IMR-90 (cell line): ENCODE data around the gene NPC1. TPM values are rescaled to one million over a fixed set of nuclear protein-coding genes. Genes with fewer than 3 reads are reported as not detected.

ENCODE experiments used
- ATAC-seq: fragments of 200-7000 bp; cut with Tn5 transposase; 2 replicates; pipeline ENCODE4 v1.9.1; 2020; ENCODE audit warnings: low read depth, mild to moderate bottlenecking, moderate library complexity
- BruUV-seq: library from RNA; stranded (reverse); fragments of 400-500 nt; replicated peaks from 2 replicates; lab custom pipeline; 2021; lab: Mats Ljungman, UMichigan
- CTCF ChIA-PET: fragments of 300-600 bp; formaldehyde crosslinking; extraction: SDS; loops from one replicate; lab custom pipeline; 2021; ENCODE audit warnings: antibody characterized with exemption; lab: Yijun Ruan, JAX
- POLR2A ChIA-PET: fragments of 300-600 bp; sonication (Branson Sonifier 250); formaldehyde crosslinking; loops from one replicate; lab custom pipeline; 2022; ENCODE audit warnings: antibody characterized with exemption; ENCODE audit not compliant: unreplicated experiment; lab: Charles Lee
- DNase-seq: peaks from one replicate; pipeline ENCODE4 v3.0.0; 2013
- H2AFZ ChIP-seq: replicated peaks from 2 replicates; pipeline ENCODE3; 2013; ENCODE audit warnings: low read length, mild to moderate bottlenecking; ENCODE audit not compliant: poor library complexity
- H2AK5ac ChIP-seq: 2 replicates; pipeline ENCODE4 v1.6.1; 2013; ENCODE audit warnings: low read depth, low read length, inconsistent platforms
- H2AK9ac ChIP-seq: replicated peaks from 2 replicates; pipeline ENCODE3; 2013; ENCODE audit warnings: mild to moderate bottlenecking, low read depth, low read length, moderate library complexity; ENCODE audit not compliant: poor library complexity
- H2BK120ac ChIP-seq: 2 replicates; pipeline ENCODE4 v1.6.1; 2013; ENCODE audit warnings: low read depth, low read length, inconsistent platforms
- H2BK15ac ChIP-seq: 3 replicates; pipeline ENCODE4 v1.6.1; 2013; ENCODE audit warnings: low read depth, low read length, inconsistent platforms
- H2BK20ac ChIP-seq: 2 replicates; pipeline ENCODE4 v1.6.1; 2013; ENCODE audit warnings: low read depth, mild to moderate bottlenecking, inconsistent platforms, low read length, moderate library complexity
- H2BK5ac ChIP-seq: 2 replicates; pipeline ENCODE4 v1.6.1; 2013; ENCODE audit warnings: mild to moderate bottlenecking, low read depth, low read length, inconsistent platforms; ENCODE audit not compliant: poor library complexity, severe bottlenecking
- H3K14ac ChIP-seq: replicated peaks from 2 replicates; pipeline ENCODE4 v1.6.1; 2013; ENCODE audit warnings: low read depth, low read length, inconsistent platforms
- H3K18ac ChIP-seq: 2 replicates; pipeline ENCODE4 v1.6.1; 2013; ENCODE audit warnings: low read depth, low read length, control low read depth
- H3K23ac ChIP-seq: 2 replicates; pipeline ENCODE4 v1.6.1; 2013; ENCODE audit warnings: low read depth, low read length, inconsistent platforms
- H3K27ac ChIP-seq: 2 replicates; pipeline ENCODE4 v1.5.1; 2013; ENCODE audit warnings: mild to moderate bottlenecking, control low read depth, low read length; ENCODE audit not compliant: insufficient read depth
- H3K27me3 ChIP-seq: 2 replicates; pipeline ENCODE4 v1.6.1; 2013; ENCODE audit warnings: low read length; ENCODE audit not compliant: control insufficient read depth, insufficient read depth
- H3K36me3 ChIP-seq: 2 replicates; pipeline ENCODE4 v1.6.1; 2013; ENCODE audit warnings: low read length, mixed read lengths; ENCODE audit not compliant: control insufficient read depth, insufficient read depth
- H3K4ac ChIP-seq: 2 replicates; pipeline ENCODE4 v1.6.1; 2013; ENCODE audit warnings: low read depth, low read length, inconsistent platforms
- H3K4me1 ChIP-seq: 2 replicates; pipeline ENCODE4 v1.6.1; 2013; ENCODE audit warnings: low read length, mixed read lengths; ENCODE audit not compliant: control insufficient read depth, insufficient read depth
- H3K4me2 ChIP-seq: 2 replicates; pipeline ENCODE4 v1.6.1; 2013; ENCODE audit warnings: low read depth, mild to moderate bottlenecking, control low read depth, low read length, moderate library complexity
- H3K4me3 ChIP-seq: 2 replicates; pipeline ENCODE4 v1.5.1; 2013; ENCODE audit warnings: low read depth, mild to moderate bottlenecking, control low read depth, low read length, moderate library complexity; ENCODE audit not compliant: insufficient read depth
- H3K56ac ChIP-seq: 2 replicates; pipeline ENCODE4 v1.6.1; 2013; ENCODE audit warnings: low read length, inconsistent platforms; ENCODE audit not compliant: insufficient read depth; ENCODE audit errors: extremely low read depth
- H3K79me1 ChIP-seq, 2 experiments: 2 replicates each; pipeline ENCODE4 v1.6.1; 2013; ENCODE audit warnings: low read length in 2 of 2, inconsistent platforms in 1 of 2, low read depth in 1 of 2
- H3K9ac ChIP-seq: 2 replicates; pipeline ENCODE4 v1.6.1; 2013; ENCODE audit warnings: low read depth, low read length, control low read depth
- H3K9me1 ChIP-seq: 2 replicates; pipeline ENCODE4 v1.6.1; 2013; ENCODE audit warnings: low read length, inconsistent platforms; ENCODE audit not compliant: insufficient read depth
- H3K9me3 ChIP-seq: 2 replicates; pipeline ENCODE4 v1.6.1; 2013; ENCODE audit warnings: low read length; ENCODE audit not compliant: control insufficient read depth, insufficient read depth
- H4K20me1 ChIP-seq: 2 replicates; pipeline ENCODE4 v1.6.1; 2013; ENCODE audit warnings: low read length, inconsistent platforms; ENCODE audit not compliant: insufficient read depth
- H4K5ac ChIP-seq: 2 replicates; pipeline ENCODE4 v1.6.1; 2013; ENCODE audit warnings: mild to moderate bottlenecking, low read depth, low read length, control low read depth
- H4K8ac ChIP-seq, 2 experiments: 2 replicates each; pipeline ENCODE4 v1.6.1; 2013; ENCODE audit warnings: low read depth in 2 of 2, low read length in 2 of 2, control low read depth in 1 of 2, inconsistent platforms in 1 of 2
- H4K91ac ChIP-seq: 2 replicates; pipeline ENCODE4 v1.6.1; 2013; ENCODE audit warnings: low read depth, low read length, inconsistent platforms; ENCODE audit not compliant: insufficient read depth
- CEBPB ChIP-seq: IDR thresholded peaks from 2 replicates; pipeline ENCODE4 v1.6.1; 2012; ENCODE audit warnings: low read depth, low read length, improper control_type of control experiment
- SMC3 ChIP-seq: fragments of 150-350 bp; IDR thresholded peaks from 2 replicates; pipeline ENCODE4 v1.6.1; 2016; ENCODE audit warnings: low read depth, mild to moderate bottlenecking, antibody characterized with exemption, low read length, moderate library complexity
- WGBS, 2 experiments: methylation state at CpG; one replicate each; pipeline versions ENCODE4 v1.1.5 to v1.1.7; 2013; ENCODE audit warnings: missing lambda C conversion rate in 2 of 2; ENCODE audit not compliant: insufficient read length in 1 of 2; ENCODE audit errors: extremely low coverage in 2 of 2; 5-methylcytosine and 5-hydroxymethylcytosine counted together
- dilution Hi-C: fragments of 300-500 bp; cut with HindIII; formaldehyde crosslinking; loops from one replicate; pipeline ENCODE4 v1.14.3; 2018; ENCODE audit warnings: low sequenced_read_pairs; ENCODE audit not compliant: unreplicated experiment
- in situ Hi-C: fragments of 300-500 bp; cut with MboI; formaldehyde crosslinking; loops from 3 replicates; pipeline ENCODE4 v1.14.3; 2019; ENCODE audit warnings: low sequenced_read_pairs, inconsistent platforms, mixed read lengths
- intact Hi-C: fragments of 100-400 bp; cut with micrococcal nuclease; formaldehyde crosslinking; loops from 2 replicates; pipeline ENCODE4 v1.10.0; 2022
- polyA plus RNA-seq, 3 experiments: library from polyadenylated mRNA; depleted of rRNA; stranded (reverse); fragments of >200 nt; gene quantifications; 2 replicates each; pipeline ENCODE4 v1.2.3, GENCODE V29; 2012; ENCODE audit warnings: low replicate concordance in 1 of 3
- total RNA-seq: library from RNA; depleted of rRNA; stranded (reverse); fragments of >200 nt; gene quantifications from 2 replicates; pipeline ENCODE4 v1.2.3, GENCODE V29; 2012

NPC1 gene
- total and polyA plus RNA-seq, 2 of the 4 experiments (the other 2 are of a cell fraction), result 7.5 to 7.9 TPM

GRCh38 chr18:23599809-23600208 is 13.5 kb upstream of the NPC1 start:
- Histone ChIP-seq H3K14ac (no peak overlapping the region), H2BK15ac (no peak overlapping the region), H3K4ac (no peak overlapping the region), H3K18ac (no peak overlapping the region), H2BK120ac (no peak overlapping the region), H3K56ac (no peak overlapping the region), H3K27ac (no peak overlapping the region; the same call in 1 of the 2 replicates), H3K9me1 (no peaks in the 10 kb centered on the region), H3K4me3 (no peak overlapping the region), H3K36me3 (no peaks in the 10 kb centered on the region), H2AFZ (no peak overlapping the region), H2BK5ac (no peak overlapping the region), H3K9ac (no peak overlapping the region), H2BK20ac (no peak overlapping the region), H3K23ac (no peak overlapping the region), H3K79me1 (no peaks in the 10 kb centered on the region), H3K9me3 (no peaks in the 10 kb centered on the region), H2AK9ac (no peak overlapping the region), H4K8ac (no peak overlapping the region), H3K27me3 (no peaks in the 10 kb centered on the region; the same call in 1 of the 2 replicates), H2AK5ac (no peak overlapping the region), H4K91ac (no peak overlapping the region), H3K4me2 (no peak overlapping the region), H4K5ac (no peak overlapping the region), H3K4me1 (no peaks in the 10 kb centered on the region), H4K20me1 (no peaks in the 10 kb centered on the region)
- dilution Hi-C loops, result no loop called here
- ChIA-PET POLR2A (no interaction called here), CTCF (no interaction called here)
- no CpG with 5 or more reads among the region's 1 CpG for WGBS, 2 experiments
- in situ Hi-C loops, result no loop called here
- peak; percentile 73 for ATAC-seq
- no TSS peak for BruUV-seq
- peak; percentile 47 for DNase-seq
- intact Hi-C loops, result no loop called here
- TF ChIP-seq CEBPB (peak; percentile 8; the same call in 1 of the 2 replicates), SMC3 (no peak)
